GM12872 (cell line): ENCODE measurements around the gene YIPF2.

Experiments used
- CTCF ChIP-seq: IDR thresholded peaks from 3 replicates; pipeline ENCODE4 v1.5.1; 2011; ENCODE audit warnings: low read depth, mild to moderate bottlenecking, low read length, moderate library complexity; ENCODE audit not compliant: insufficient read depth

The YIPF2 gene

GRCh38 chr19:10952809-10953208 is 24.4 kb upstream of the YIPF2 start:
- no peak for TF ChIP-seq CTCF

GRCh38 chr19:10946958-10947657 is 18.7 kb upstream of the YIPF2 start:
- no peak for TF ChIP-seq CTCF

GRCh38 chr19:10945264-10945663 is 16.8 kb upstream of the YIPF2 start:
- TF ChIP-seq CTCF, result no peak

GRCh38 chr19:10936661-10937084 is 8.2 kb upstream of the YIPF2 start:
- peak; percentile 67 for TF ChIP-seq CTCF

- no peak for TF ChIP-seq CTCF
These were observed 7.1 kb upstream of the YIPF2 start for GRCh38 chr19:10935371-10936059.

GRCh38 chr19:10929402-10929794 is 959 bp upstream of the YIPF2 start:
- TF ChIP-seq CTCF, result no peak

- TF ChIP-seq CTCF, result no peak
These were observed 493 bp downstream of the YIPF2 start for GRCh38 chr19:10927730-10928562.
